ENCODE data around the gene PLEKHO2. TPM values are rescaled to one million over a fixed set of nuclear protein-coding genes. Genes with fewer than 3 reads are reported as not detected.

PLEKHO2 gene
- total RNA-seq, 1 donor from 2014 or later: 87.5 TPM

GRCh38 chr15:64825431-64826294, 16.1 kb upstream of the PLEKHO2 start, which contains the start of gene PIF1:
Gene PIF1 (minus strand): TSS chr15:64825647. CDS start chr15:64824335, 1,312 bp downstream.
- DNase-seq (ENCODE audit: low spot score): no peak

GRCh38 chr15:64828985-64829384, 12.7 kb upstream of the PLEKHO2 start:
- DNase-seq (ENCODE audit: low spot score): no peak

- no peak for DNase-seq (ENCODE audit: low spot score)
These were observed 8.0 kb upstream of the PLEKHO2 start for GRCh38 chr15:64833690-64834089.

GRCh38 chr15:64836023-64836536, 5.6 kb upstream of the PLEKHO2 start:
- DNase-seq (ENCODE audit: low spot score): no peak

GRCh38 chr15:64837502-64837901, 4.2 kb upstream of the PLEKHO2 start:
- DNase-seq (ENCODE audit: low spot score): no peak

- no peak for DNase-seq (ENCODE audit: low spot score)
These were observed 713 bp upstream of the PLEKHO2 start for GRCh38 chr15:64841060-64841343.

DNA sequence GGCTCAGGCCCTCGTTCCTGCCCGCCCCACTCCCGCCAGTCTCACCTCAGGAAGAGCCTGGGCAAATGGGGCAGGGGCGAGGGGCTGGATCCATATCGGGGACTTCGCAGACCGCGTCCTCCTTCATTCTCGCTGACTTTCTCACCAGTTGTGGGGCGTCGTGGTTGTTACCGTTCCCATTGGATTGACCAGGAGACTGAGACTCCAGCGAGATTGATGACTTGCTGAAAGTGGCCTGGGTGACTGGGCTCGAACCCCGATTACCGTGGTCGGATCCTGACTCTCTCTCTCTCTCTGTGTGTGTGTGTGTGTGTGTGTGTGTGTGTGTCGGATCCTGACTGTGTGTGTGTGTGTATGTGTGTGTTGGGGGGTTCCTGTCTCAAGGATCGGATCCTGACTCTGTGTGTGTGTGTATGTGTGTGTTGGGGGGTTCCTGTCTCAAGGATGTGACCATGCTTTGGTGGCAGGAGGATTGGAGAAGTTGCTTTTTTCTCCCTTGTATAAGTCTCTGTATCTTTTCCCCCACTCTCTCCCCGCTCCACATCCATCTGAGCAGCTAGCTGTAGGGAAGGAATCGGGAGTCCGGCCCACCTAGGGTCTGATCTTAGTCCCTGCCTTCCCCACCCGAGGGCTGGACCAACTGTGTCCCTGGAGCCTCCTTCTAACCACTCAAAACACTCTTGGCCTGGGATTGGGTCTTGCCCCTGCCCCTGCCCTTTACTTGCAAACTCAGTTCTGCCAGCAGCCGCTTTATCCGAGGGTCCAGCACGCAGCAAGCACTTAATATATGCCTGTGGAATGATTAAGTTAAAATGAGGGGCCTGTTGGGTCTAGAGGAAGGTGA, 603 bp downstream of the PLEKHO2 start:
- DNase-seq (ENCODE audit: low spot score): no peak

- DNase-seq (ENCODE audit: low spot score): no peak
These were observed 1.4 kb downstream of the PLEKHO2 start for GRCh38 chr15:64842986-64843561.

- DNase-seq (ENCODE audit: low spot score): no peak
These were observed 2.3 kb downstream of the PLEKHO2 start for GRCh38 chr15:64843991-64844390.

DNA sequence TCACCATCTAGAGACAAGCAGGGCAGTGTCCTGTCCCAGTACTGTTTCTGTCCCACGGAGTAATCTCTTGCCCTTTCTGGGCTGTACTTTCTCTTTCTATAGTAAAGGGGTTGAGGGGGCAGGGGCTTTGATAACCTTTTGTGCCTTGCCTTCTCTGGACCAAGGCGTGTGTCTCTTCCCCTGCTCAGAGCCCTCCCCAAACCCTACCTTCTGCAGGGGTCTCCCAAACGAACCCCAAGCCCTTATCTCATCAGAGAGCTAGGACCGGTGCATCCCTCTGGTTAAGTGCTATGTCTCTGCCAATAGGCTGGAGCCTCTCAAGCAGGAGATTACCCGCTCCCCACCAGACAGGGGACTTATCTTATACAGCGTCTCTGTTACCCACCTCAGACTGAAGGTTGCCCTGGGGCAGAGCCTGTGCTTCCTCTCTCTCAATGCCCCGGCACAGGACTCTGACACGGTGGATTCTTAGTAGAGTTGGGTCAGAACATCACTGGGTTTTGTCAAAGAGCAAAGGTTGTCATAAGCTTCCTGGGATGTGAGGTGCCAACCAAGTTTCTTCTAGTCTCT, 2.9 kb downstream of the PLEKHO2 start:
- no peak for DNase-seq (ENCODE audit: low spot score)

DNA sequence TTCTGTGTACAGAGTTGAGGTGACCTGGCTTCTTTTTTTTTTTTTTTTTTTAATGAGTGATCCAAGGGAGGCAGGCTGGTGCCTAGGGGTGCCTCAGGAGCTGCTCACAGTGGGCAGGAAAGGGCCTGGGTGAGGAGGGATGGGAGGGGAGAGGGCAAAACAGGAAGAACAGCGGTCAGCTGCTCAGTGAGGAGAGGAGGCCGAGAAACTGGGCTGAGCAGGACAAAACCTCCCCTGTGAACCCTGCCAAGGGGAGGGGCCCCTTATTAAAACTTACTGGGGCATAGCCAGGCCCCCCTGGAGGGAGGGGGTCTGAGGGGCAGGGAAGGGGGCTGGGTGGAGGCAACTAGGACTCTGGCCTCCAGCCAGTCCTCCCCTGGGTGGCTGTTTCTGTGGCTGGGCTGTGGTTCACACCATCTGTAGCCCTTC, 3.5 kb downstream of the PLEKHO2 start:
- DNase-seq (ENCODE audit: low spot score): no peak

- no peak for DNase-seq (ENCODE audit: low spot score)
These were observed 4.3 kb downstream of the PLEKHO2 start for GRCh38 chr15:64845831-64846595.

- DNase-seq (ENCODE audit: low spot score): no peak
These were observed 5.3 kb downstream of the PLEKHO2 start for GRCh38 chr15:64847016-64847415.

- DNase-seq (ENCODE audit: low spot score): no peak
These were observed 5.7 kb downstream of the PLEKHO2 start for GRCh38 chr15:64847448-64847847.

DNA sequence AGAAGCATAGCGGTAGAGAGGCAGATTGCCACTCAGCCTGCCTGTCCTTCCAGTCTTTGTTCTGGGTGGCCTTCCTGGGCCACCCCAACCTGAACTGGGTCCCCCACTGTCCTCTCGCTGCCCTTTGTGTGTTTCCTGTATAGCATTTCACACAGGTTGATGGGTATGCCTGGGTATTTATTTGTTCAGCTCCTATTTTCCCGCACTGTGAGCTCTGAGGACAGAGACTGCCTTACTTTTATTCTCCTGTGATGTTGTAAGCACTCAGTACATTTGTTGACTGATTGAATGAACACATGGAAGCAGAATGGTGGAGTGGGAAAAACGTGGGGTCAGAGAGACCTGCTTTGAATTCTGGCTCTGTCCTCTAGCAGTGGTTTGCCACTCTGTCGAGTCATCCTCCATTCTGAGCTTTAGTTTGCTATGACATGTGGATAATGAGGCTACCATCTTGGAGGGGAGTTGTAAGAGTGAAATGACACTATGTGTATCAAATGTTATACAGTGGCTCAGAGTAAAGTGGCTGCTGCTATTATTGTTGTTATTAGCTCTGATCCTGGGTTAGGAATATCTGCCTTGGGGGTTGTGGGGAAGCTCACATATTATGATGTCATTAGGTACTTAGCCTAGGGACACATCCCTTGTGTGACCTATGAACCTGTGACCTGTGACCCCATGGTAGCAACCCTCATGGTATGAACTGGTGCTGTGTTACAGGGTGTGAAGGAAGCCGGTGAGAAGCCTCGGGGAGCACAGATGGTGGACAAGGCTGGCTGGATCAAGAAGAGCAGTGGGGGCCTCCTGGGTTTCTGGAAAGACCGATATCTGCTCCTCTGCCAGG, 6.4 kb downstream of the PLEKHO2 start:
- DNase-seq (ENCODE audit: low spot score): no peak

DNA sequence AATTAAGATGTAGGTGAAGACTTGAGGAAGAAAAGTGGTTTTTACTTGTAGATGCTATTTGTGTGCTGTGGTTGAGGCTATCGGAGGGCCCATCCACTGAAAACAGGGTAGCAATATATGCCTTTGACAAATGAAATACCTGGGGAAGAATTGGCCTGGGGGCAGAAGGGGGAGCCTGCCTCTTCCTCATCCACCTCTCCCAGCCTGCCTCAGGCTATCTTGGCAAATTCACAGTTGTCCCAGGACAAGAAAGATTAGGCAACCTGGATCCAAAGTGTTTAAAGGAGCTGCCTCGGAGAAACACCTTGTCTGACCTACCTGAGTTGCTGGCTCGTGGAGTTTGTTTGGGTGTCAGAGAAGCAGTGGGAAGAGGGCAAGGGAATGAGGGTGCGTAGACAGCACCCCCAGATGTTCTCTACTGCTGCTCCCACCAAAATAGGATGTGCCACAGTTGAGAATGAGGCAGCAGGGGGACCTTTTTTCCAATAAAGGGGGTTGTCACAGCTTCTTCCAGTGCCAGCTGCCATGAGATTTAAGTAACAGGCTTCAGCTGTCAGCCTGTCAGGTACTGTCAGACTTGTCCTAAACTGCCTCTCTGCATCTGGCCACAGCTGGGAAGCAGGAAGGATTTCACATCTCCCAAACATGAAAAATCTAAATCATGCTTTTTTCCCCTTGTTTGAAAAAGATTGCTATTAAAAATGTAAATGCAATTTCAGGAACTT, 9.2 kb downstream of the PLEKHO2 start:
- DNase-seq (ENCODE audit: low spot score): no peak

DNA sequence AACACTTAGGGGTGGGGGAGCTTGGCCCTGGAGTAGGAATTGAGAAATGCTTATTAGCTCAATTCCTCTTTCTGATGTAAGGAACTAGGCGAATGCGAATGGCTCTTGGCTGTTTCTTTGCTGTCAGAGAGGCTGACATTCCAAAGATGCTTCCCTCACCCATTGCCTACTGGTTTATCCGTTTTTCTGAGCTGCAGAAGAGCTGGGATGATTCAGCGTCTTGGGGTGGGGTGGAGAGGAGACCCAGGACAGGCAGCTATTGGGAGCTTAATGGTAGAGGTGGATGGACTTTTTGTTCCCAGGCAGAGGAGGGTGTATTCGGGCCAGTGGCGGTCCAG, 9.8 kb downstream of the PLEKHO2 start:
- no peak for DNase-seq (ENCODE audit: low spot score)

- no peak for DNase-seq (ENCODE audit: low spot score)
These were observed 12.3 kb downstream of the PLEKHO2 start for GRCh38 chr15:64854041-64854440.

GRCh38 chr15:64854526-64854925, 12.8 kb downstream of the PLEKHO2 start:
- DNase-seq (ENCODE audit: low spot score): no peak

Measured in mesenteric fat pad (tissue), 1 donor.